Ramos (cell line): ENCODE data around the gene TMEM204.
"Not testable (repeated sequence)": the region's sequence is repeated elsewhere in the genome, so short reads cannot be mapped to it uniquely, and the experiment has no call there.

Source experiments
- in situ Hi-C: fragments of 300-500 bp; cut with MboI; formaldehyde crosslinking; loops from one replicate; pipeline ENCODE4 v1.14.3; 2022; ENCODE audit warnings: low sequenced_read_pairs; ENCODE audit not compliant: unreplicated experiment

Gene TMEM204

DNA sequence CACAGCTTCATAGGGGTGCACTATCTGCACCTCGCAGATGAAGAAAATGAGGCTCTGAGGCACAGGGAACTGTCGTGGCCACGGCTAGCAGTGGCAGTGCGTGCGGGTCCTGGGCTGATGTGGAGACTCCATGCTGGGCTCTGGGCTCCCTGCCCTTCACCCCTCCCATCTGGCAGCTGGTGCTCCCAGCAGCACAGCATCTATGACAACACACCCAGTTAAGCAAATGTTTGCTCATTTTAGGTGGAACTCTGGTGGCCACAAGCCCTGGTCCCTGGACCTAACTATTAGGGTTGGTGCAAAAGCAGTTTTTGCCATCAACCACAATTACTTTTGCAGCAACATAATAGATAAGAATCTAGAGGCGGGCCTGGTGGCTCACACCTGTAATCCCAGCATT lies 47.5 kb downstream of the TMEM204 start:
- in situ Hi-C loops: no loop called here

GRCh38 chr16:1581804-1582203 lies 48.3 kb downstream of the TMEM204 start:
- in situ Hi-C loops: no loop called here

DNA sequence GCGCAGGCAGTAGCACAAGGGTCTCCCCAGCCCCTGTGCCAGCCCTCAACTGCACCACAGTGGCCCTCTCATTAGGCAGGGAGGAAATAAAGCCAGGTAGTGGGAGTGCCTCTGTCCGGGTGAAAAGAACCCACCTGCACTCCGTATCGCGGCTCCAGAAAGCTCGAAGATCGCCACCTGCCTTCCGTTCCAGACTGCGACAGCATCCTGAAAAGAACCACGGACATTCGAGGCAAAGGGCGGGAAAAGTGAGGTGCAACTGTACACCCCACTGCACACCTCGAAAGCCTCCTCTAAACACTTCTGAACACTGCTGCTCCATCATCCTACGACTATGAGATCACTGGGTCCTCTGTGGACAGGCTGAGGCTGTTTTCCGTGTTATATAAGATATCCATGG lies 49.7 kb downstream of the TMEM204 start:
- in situ Hi-C loops: no loop called here

GRCh38 chr16:1584926-1585484 lies 51.5 kb downstream of the TMEM204 start:
- in situ Hi-C loops: no loop called here

DNA sequence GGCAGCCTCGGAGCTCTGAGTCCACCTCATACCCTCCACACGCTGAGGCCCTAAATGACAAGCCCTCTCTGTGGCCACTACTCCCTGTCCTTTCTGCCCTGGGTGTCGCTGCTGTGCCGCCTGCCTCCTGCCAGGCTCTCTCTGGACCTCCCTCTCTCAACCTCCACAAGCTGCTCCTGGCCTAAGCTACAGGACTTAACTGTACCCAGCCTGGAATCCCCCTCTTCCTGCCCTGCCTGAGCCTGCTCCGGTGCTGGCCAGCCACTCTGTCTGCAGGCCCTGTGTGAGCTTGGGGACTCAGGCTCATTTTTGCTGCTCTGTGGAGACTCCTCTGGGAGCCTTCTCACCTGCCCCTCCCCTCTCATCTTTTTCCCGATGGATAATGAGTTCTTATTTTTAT lies 56.9 kb downstream of the TMEM204 start:
- in situ Hi-C loops: no loop called here

- in situ Hi-C loops: no loop called here
These were observed 57.7 kb downstream of the TMEM204 start for GRCh38 chr16:1590930-1591705.

- in situ Hi-C loops: no loop called here
These were observed 59.0 kb downstream of the TMEM204 start for GRCh38 chr16:1592446-1592845.

- in situ Hi-C loops: not testable (repeated sequence)
These were observed 62.0 kb downstream of the TMEM204 start for GRCh38 chr16:1595511-1595910.

DNA sequence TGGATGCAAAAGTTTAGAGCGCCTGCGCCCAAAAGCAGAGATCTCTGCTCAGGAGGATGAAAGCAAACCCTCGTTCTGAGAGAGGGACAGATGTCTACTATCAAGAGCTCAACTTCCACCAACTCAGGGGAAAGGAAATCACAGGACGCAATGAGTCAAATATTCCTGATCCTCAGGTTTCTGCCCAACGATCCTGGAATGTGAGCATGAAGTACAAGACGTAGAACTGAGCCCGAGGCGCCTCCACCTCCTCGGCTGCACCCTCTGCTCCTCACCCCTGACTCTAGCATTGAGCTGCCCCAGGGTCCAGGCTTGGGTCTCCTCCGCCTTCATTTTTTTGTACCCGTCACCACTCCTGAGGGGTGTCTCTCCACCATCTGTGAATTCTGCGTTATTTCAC lies 63.0 kb downstream of the TMEM204 start:
- in situ Hi-C loops: no loop called here

DNA sequence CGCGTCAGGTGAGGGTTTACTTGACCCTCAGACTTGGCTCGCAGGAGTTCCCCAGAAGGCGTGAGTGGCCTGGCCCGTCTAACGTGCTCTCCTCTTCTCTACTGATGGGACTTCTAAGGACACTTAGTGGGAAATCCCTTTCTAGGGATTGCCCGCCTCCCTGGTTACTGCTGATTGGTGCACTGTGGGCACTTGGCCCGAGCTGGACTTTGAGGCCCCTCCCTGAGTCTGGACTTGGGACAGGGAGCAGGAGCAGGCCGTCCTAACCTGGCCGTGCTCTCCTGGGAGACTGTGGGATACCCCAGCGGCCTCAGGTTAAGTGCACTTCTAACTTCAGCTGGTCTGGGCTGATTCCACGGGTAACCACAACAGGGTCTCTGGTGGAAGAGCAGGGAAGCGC lies 63.7 kb downstream of the TMEM204 start:
- in situ Hi-C loops: no loop called here

- in situ Hi-C loops: no loop called here
These were observed 67.6 kb downstream of the TMEM204 start for GRCh38 chr16:1601031-1601430.

DNA sequence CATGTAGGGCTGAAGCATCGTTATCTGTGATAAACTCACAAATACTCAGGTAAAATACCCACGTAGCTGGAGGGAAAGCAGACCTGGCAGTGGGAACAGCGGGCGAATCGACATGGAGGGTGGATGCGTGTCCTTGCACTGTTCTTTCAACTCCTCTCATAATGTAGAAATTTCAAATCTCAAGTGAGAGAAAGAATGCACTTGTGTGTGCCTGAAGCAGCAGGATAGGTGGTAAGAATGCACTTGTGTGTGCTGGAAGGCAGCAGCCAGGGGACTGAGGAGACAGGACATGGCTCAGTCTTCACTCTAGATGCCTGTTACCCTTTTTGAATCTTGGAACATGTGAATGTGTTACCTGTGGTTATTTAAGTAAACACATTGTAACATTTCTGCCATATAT lies 68.0 kb downstream of the TMEM204 start:
- in situ Hi-C loops: no loop called here

DNA sequence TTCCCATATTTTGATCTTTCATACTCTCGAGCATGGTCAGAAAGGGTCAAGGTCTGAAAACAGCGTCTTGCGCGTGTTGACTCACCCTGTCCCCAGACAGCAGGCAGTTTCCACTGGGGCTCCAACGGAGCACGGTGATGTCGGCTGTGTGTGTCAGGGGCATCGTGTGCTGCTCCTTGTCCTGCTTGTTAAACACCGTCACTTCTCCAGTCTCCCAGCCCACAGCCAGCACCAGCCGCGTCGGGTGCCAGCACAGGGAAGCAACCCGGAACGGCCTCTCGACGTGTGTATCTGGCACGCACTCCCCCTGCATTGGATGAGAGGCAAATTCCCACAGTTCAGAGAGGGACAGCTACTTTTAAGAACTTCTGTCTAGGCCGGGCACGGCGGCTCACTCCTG lies 68.8 kb downstream of the TMEM204 start:
- in situ Hi-C loops: no loop called here
